ENCODE results near the gene PDE9A. TPM values are rescaled to one million over a fixed set of nuclear protein-coding genes. Genes with fewer than 3 reads are reported as not detected.

PDE9A gene
- total RNA-seq, 1 donor from 2014 or later = 20.7 TPM

DNA sequence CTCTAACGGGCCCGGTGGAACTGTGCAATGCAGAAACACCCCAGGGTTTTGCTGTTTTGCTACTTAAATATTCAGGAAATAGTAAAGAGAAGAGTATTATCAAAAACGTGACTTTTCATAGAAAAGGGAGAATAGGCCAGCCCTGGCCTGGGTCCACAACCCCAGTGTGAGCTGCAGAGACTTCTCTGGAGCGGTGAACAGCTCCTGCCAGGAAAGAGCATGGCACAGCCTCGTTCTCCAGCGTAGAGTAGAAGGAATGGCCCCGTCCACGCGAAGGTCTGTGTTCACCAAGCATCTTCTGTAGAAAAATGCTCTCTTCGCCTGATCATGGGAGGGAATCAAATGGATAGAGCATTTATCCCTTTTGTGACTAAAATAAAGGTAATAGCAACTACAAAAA is 51.4 kb downstream of the PDE9A start:
- no peak overlapping the region for H3K4me3 Mint-ChIP-seq (ENCODE audit: unreplicated experiment)
- H3K27me3 Mint-ChIP-seq (ENCODE audit: unreplicated experiment) = peaks cover 7% of the 10 kb centered on the region
- H3K4me1 Mint-ChIP-seq (ENCODE audit: unreplicated experiment) = peaks cover 14% of the 10 kb centered on the region
- no peak for DNase-seq (ENCODE audit: low spot score)
- H3K36me3 Mint-ChIP-seq (ENCODE audit: low read depth, unreplicated experiment) = peaks cover 38% of the 10 kb centered on the region
- H3K9me3 Mint-ChIP-seq (ENCODE audit: unreplicated experiment) = no peaks in the 10 kb centered on the region
- TF ChIP-seq, protein P1, sequence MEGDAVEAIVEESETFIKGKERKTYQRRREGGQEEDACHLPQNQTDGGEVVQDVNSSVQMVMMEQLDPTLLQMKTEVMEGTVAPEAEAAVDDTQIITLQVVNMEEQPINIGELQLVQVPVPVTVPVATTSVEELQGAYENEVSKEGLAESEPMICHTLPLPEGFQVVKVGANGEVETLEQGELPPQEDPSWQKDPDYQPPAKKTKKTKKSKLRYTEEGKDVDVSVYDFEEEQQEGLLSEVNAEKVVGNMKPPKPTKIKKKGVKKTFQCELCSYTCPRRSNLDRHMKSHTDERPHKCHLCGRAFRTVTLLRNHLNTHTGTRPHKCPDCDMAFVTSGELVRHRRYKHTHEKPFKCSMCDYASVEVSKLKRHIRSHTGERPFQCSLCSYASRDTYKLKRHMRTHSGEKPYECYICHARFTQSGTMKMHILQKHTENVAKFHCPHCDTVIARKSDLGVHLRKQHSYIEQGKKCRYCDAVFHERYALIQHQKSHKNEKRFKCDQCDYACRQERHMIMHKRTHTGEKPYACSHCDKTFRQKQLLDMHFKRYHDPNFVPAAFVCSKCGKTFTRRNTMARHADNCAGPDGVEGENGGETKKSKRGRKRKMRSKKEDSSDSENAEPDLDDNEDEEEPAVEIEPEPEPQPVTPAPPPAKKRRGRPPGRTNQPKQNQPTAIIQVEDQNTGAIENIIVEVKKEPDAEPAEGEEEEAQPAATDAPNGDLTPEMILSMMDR (IDR thresholded peaks at IDR 0.05; ENCODE audit: unreplicated experiment) = no peak
- H3K27ac Mint-ChIP-seq (ENCODE audit: unreplicated experiment) = no peak overlapping the region

DNA sequence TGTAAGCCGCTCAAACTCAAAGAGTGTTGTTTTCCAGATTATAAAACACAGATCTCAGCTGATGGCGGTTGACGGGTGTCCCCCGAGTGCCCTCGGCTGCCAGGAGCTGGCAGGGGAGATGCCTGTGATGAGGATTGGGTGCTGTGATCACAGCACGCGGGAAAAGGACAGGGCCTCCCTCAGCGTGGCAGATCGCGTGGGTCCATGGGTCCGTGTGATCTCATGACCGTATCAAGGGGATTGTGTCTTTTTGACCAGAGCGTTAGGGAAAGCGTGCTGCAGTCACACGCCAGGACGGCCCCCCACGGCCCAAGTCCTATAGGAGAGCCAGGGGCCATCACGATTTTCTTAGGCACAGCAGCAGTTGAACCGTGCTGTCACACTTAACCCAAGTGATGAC is 51.9 kb downstream of the PDE9A start:
- Mint-ChIP-seq H3K9me3 (ENCODE audit: unreplicated experiment) (no peaks in the 10 kb centered on the region), H3K27me3 (ENCODE audit: unreplicated experiment) (peaks cover 7% of the 10 kb centered on the region), H3K4me3 (ENCODE audit: unreplicated experiment) (no peak overlapping the region), H3K27ac (ENCODE audit: unreplicated experiment) (no peak overlapping the region), H3K36me3 (ENCODE audit: low read depth, unreplicated experiment) (peaks cover 35% of the 10 kb centered on the region), H3K4me1 (ENCODE audit: unreplicated experiment) (peaks cover 14% of the 10 kb centered on the region)
- DNase-seq (ENCODE audit: low spot score) = no peak
- TF ChIP-seq, protein P1 (IDR thresholded peaks at IDR 0.05; ENCODE audit: unreplicated experiment) = no peak

DNA sequence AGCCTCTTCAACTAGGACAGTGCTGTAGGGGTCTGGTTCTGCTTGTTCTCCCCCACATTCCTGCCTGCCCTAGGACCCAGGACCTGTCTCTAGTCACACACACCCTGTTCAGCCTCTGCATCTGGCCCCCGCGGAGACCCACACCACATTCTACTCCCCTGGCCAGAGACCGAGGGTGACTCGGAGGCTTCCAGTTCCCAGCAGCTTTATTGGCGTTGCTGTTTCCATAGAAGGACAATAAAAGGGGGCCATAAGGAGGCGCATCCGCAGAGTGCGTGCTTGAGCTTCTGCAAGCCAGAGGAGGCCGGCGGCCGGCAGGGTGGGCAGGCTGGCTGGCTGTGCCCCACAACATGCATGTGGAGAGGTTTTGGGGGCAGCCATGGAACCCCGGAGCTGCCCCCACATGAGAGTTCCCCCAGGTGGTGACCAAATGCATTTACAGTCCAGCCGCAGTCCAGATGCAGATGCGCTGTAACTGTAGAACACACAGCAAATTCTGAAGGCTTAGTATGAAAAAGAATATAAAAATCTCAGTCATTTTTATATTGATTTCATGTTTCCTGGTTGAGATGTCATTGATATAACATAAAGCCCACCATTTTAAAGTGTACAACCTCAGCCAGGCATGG is 52.4 kb downstream of the PDE9A start:
- peaks cover 7% of the 10 kb centered on the region for H3K27me3 Mint-ChIP-seq (ENCODE audit: unreplicated experiment)
- H3K36me3 Mint-ChIP-seq (ENCODE audit: low read depth, unreplicated experiment) = peaks cover 31% of the 10 kb centered on the region
- no peak overlapping the region for H3K27ac Mint-ChIP-seq (ENCODE audit: unreplicated experiment)
- no peak for DNase-seq (ENCODE audit: low spot score)
- no peaks in the 10 kb centered on the region for H3K9me3 Mint-ChIP-seq (ENCODE audit: unreplicated experiment)
- TF ChIP-seq, protein P1 (IDR thresholded peaks at IDR 0.05; ENCODE audit: unreplicated experiment) = no peak
- no peak overlapping the region for H3K4me3 Mint-ChIP-seq (ENCODE audit: unreplicated experiment)
- peaks cover 14% of the 10 kb centered on the region for H3K4me1 Mint-ChIP-seq (ENCODE audit: unreplicated experiment)

DNA sequence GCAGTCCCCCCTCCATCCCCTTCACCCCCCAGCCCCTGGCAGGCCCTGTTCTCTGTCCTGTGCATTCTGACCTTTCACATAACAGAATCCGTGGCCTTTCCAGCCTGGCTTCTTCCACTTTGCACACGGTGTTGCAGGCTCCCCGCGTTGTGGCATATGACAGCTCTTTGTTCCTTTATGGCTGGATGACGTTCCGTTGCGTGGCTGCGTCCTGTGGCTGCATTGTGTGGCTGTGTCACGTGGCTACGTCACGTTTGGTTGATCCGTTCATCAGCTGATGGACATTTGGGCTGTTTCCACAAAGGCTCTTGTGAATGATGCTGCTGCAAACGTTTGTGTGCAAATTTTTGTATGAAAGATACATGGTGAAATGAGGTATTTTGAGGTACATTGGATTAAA is 53.3 kb downstream of the PDE9A start:
- no peak overlapping the region for H3K4me3 Mint-ChIP-seq (ENCODE audit: unreplicated experiment)
- H3K27ac Mint-ChIP-seq (ENCODE audit: unreplicated experiment) = no peak overlapping the region
- TF ChIP-seq, protein P1 (IDR thresholded peaks at IDR 0.05; ENCODE audit: unreplicated experiment) = no peak
- no peak for DNase-seq (ENCODE audit: low spot score)
- peaks cover 14% of the 10 kb centered on the region for H3K4me1 Mint-ChIP-seq (ENCODE audit: unreplicated experiment)
- peaks cover 23% of the 10 kb centered on the region for H3K36me3 Mint-ChIP-seq (ENCODE audit: low read depth, unreplicated experiment)
- peaks cover 7% of the 10 kb centered on the region for H3K27me3 Mint-ChIP-seq (ENCODE audit: unreplicated experiment)
- no peaks in the 10 kb centered on the region for H3K9me3 Mint-ChIP-seq (ENCODE audit: unreplicated experiment)

DNA sequence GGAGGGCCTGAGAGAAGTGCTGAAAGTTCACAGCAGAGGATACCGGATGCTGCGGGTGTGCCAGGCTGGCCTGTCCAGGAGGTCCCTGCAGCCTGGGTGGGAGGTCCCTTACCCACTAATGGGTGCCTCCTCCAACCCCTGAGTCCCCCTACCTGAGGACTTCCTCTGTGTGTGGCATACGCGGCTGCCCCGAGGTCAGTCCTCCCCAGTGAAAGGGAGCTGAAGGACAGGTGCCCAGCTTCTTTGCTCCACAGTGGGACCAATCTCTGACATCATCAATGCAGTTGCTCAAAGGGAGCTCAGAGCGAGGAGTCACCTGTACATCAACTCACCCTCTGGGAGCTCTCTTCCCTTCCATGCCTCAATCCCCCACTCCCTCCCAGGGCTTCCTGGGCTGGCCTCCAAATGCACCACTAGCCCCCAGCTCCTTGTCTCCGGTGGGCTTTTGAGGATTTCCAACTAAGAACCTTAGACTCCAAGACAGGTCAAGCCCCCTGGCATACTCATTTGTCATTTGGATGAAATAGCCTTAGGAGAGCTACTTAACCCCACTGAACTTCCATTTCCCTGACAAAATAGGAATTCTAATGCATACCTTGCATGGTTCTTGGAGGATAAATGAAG is 53.9 kb downstream of the PDE9A start:
- DNase-seq (ENCODE audit: low spot score) = no peak
- peaks cover 14% of the 10 kb centered on the region for H3K4me1 Mint-ChIP-seq (ENCODE audit: unreplicated experiment)
- H3K27ac Mint-ChIP-seq (ENCODE audit: unreplicated experiment) = no peak overlapping the region
- H3K36me3 Mint-ChIP-seq (ENCODE audit: low read depth, unreplicated experiment) = peaks cover 17% of the 10 kb centered on the region
- H3K27me3 Mint-ChIP-seq (ENCODE audit: unreplicated experiment) = peaks cover 7% of the 10 kb centered on the region
- no peak overlapping the region for H3K4me3 Mint-ChIP-seq (ENCODE audit: unreplicated experiment)
- H3K9me3 Mint-ChIP-seq (ENCODE audit: unreplicated experiment) = no peaks in the 10 kb centered on the region
- TF ChIP-seq, protein P1 (IDR thresholded peaks at IDR 0.05; ENCODE audit: unreplicated experiment) = no peak

All from endothelial cell (in vitro differentiated cells).